Mesendoderm (in vitro differentiated cells): ENCODE results near the gene GATAD2A.

Source experiments
- DNase-seq: peaks from one replicate; pipeline ENCODE4 v3.0.0; 2013
- H2AK5ac ChIP-seq: 2 replicates; pipeline ENCODE4 v1.6.1; 2013; ENCODE audit warnings: low read length, inconsistent platforms
- H2BK120ac ChIP-seq: 2 replicates; pipeline ENCODE4 v1.6.1; 2013; ENCODE audit warnings: low read depth, mild to moderate bottlenecking, low read length, moderate library complexity, mixed read lengths
- H2BK15ac ChIP-seq: replicated peaks from 2 replicates; pipeline ENCODE4 v1.6.1; 2013; ENCODE audit warnings: low read depth, mild to moderate bottlenecking, moderate library complexity
- H2BK5ac ChIP-seq: 2 replicates; pipeline ENCODE4 v1.6.1; 2013; ENCODE audit warnings: low read length, inconsistent platforms
- H3K18ac ChIP-seq: 2 replicates; pipeline ENCODE4 v1.6.1; 2013; ENCODE audit warnings: mild to moderate bottlenecking, low read length, mixed read lengths
- H3K23ac ChIP-seq: one replicate; pipeline ENCODE4 v1.6.1; 2013; ENCODE audit warnings: low read length
- H3K27ac ChIP-seq: 2 replicates; pipeline ENCODE4 v1.5.1; 2013; ENCODE audit warnings: low read depth, mild to moderate bottlenecking, inconsistent platforms, low read length, moderate library complexity
- H3K27me3 ChIP-seq: 2 replicates; pipeline ENCODE4 v1.6.1; 2013; ENCODE audit warnings: low read length, control low read depth, mild to moderate bottlenecking, inconsistent platforms; ENCODE audit not compliant: insufficient read depth, poor library complexity
- H3K36me3 ChIP-seq: 2 replicates; pipeline ENCODE4 v1.6.1; 2013; ENCODE audit warnings: low read length, inconsistent platforms; ENCODE audit not compliant: control insufficient read depth, insufficient read depth
- H3K4ac ChIP-seq: one replicate; pipeline ENCODE4 v1.6.1; 2013; ENCODE audit warnings: low read depth, mild to moderate bottlenecking, low read length, moderate library complexity
- H3K4me1 ChIP-seq: 2 replicates; pipeline ENCODE4 v1.6.1; 2013; ENCODE audit warnings: low read depth, low read length, inconsistent platforms; ENCODE audit not compliant: control insufficient read depth
- H3K4me2 ChIP-seq: 2 replicates; pipeline ENCODE4 v1.6.1; 2013; ENCODE audit warnings: low read length
- H3K4me3 ChIP-seq: 2 replicates; pipeline ENCODE4 v1.5.1; 2013; ENCODE audit warnings: mild to moderate bottlenecking, low read length
- H3K56ac ChIP-seq: one replicate; pipeline ENCODE4 v1.6.1; 2013; ENCODE audit warnings: low read length
- H3K79me1 ChIP-seq: 2 replicates; pipeline ENCODE4 v1.6.1; 2013; ENCODE audit warnings: low read length, inconsistent platforms
- H3K79me2 ChIP-seq: 2 replicates; pipeline ENCODE4 v1.6.1; 2013; ENCODE audit warnings: mild to moderate bottlenecking, low read length; ENCODE audit not compliant: control insufficient read depth, insufficient read depth
- H3K9ac ChIP-seq: 2 replicates; pipeline ENCODE4 v1.6.1; 2013; ENCODE audit warnings: low read length, inconsistent platforms
- H4K5ac ChIP-seq: one replicate; pipeline ENCODE4 v1.6.1; 2013; ENCODE audit warnings: low read length
- H4K8ac ChIP-seq: one replicate; pipeline ENCODE4 v1.6.1; 2013; ENCODE audit warnings: low read depth, mild to moderate bottlenecking, control low read depth, low read length, moderate library complexity
- WGBS: extraction: QIAGEN DNeasy Blood & Tissue Kit; methylation state at CpG from one replicate; pipeline ENCODE4 v1.1.7; 2013; ENCODE audit warnings: low lambda C conversion rate, missing lambda C conversion rate; ENCODE audit not compliant: insufficient coverage; ENCODE audit errors: extremely low coverage; 5-methylcytosine and 5-hydroxymethylcytosine counted together

GATAD2A gene

GRCh38 chr19:19537075-19538048 lies 131.9 kb downstream of the GATAD2A start:
- no peak overlapping the region for H2BK120ac ChIP-seq
- H2BK5ac ChIP-seq = no peak overlapping the region
- no peak overlapping the region for H3K56ac ChIP-seq
- H3K4me3 ChIP-seq = no peak overlapping the region
- peaks cover 2% of the 10 kb centered on the region for H3K4me1 ChIP-seq
- no peak for DNase-seq
- no peaks in the 10 kb centered on the region for H3K79me2 ChIP-seq
- no peak overlapping the region for H3K4ac ChIP-seq
- no peak overlapping the region for H4K5ac ChIP-seq
- no peak overlapping the region for H3K18ac ChIP-seq
- no peak overlapping the region for H3K23ac ChIP-seq
- H2AK5ac ChIP-seq = no peak overlapping the region
- H3K4me2 ChIP-seq = no peak overlapping the region
- no peak overlapping the region for H4K8ac ChIP-seq
- no peaks in the 10 kb centered on the region for H3K79me1 ChIP-seq
- H2BK15ac ChIP-seq = no peak overlapping the region
- no CpG with 5 or more reads among the region's 59 CpGs for WGBS
- H3K36me3 ChIP-seq = no peaks in the 10 kb centered on the region
- H3K27ac ChIP-seq = no peak overlapping the region
- H3K9ac ChIP-seq = no peak overlapping the region
- H3K27me3 ChIP-seq = peaks cover 2% of the 10 kb centered on the region

GRCh38 chr19:19538061-19538784 lies 132.7 kb downstream of the GATAD2A start, which contains the start of gene CILP2:
CILP2 (plus strand) TSS chr19:19538265; CDS start chr19:19538350, 85 bp downstream.
- Histone ChIP-seq H2AK5ac (no peak within 1 kb of the TSS), H2BK120ac (no peak within 1 kb of the TSS), H2BK5ac (no peak within 1 kb of the TSS), H3K79me2 (no peaks in the 10 kb centered on the region), H3K4ac (no peak within 1 kb of the TSS), H3K36me3 (no peaks in the 10 kb centered on the region), H2BK15ac (no peak within 1 kb of the TSS), H3K23ac (no peak within 1 kb of the TSS), H3K4me1 (peaks cover 2% of the 10 kb centered on the region), H3K4me2 (peak within 1 kb of the TSS; percentile 57), H3K79me1 (no peaks in the 10 kb centered on the region), H4K5ac (no peak within 1 kb of the TSS), H3K27me3 (peaks cover 2% of the 10 kb centered on the region), H3K18ac (no peak within 1 kb of the TSS), H4K8ac (no peak within 1 kb of the TSS), H3K9ac (peak within 1 kb of the TSS; percentile 52), H3K27ac (no peak within 1 kb of the TSS), H3K4me3 (no peak within 1 kb of the TSS), H3K56ac (peak within 1 kb of the TSS; percentile 71)
- no CpG with 5 or more reads among the region's 56 CpGs for WGBS
- peak; percentile 69 for DNase-seq

GRCh38 chr19:19538785-19539166 lies 133.3 kb downstream of the GATAD2A start:
- Histone ChIP-seq H3K56ac (no peak overlapping the region), H3K4me3 (no peak overlapping the region), H3K23ac (no peak overlapping the region)

GRCh38 chr19:19539698-19540063 lies 134.2 kb downstream of the GATAD2A start:
- Histone ChIP-seq H3K4me1 (peaks cover 2% of the 10 kb centered on the region), H3K9ac (no peak overlapping the region), H3K36me3 (no peaks in the 10 kb centered on the region), H2BK120ac (no peak overlapping the region), H3K4ac (no peak overlapping the region), H2BK15ac (no peak overlapping the region), H3K23ac (no peak overlapping the region), H3K27me3 (peaks cover 2% of the 10 kb centered on the region), H4K5ac (no peak overlapping the region), H2AK5ac (no peak overlapping the region), H3K56ac (no peak overlapping the region), H4K8ac (no peak overlapping the region), H3K4me2 (no peak overlapping the region), H3K18ac (no peak overlapping the region), H3K4me3 (no peak overlapping the region), H2BK5ac (no peak overlapping the region), H3K27ac (no peak overlapping the region), H3K79me2 (no peaks in the 10 kb centered on the region), H3K79me1 (no peaks in the 10 kb centered on the region)
- no CpG with 5 or more reads among the region's 19 CpGs for WGBS
- DNase-seq = no peak

More at GRCh38 chr19:19538785-19539166, 133.3 kb downstream of the GATAD2A start:
- H3K4ac ChIP-seq = no peak overlapping the region
- no peak overlapping the region for H3K4me2 ChIP-seq
- no peak overlapping the region for H2BK5ac ChIP-seq
- H3K4me1 ChIP-seq = peaks cover 2% of the 10 kb centered on the region
- no peak overlapping the region for H3K18ac ChIP-seq
- WGBS = no CpG with 5 or more reads among the region's 7 CpGs
- no peak overlapping the region for H3K9ac ChIP-seq
- H2BK120ac ChIP-seq = no peak overlapping the region
- peaks cover 2% of the 10 kb centered on the region for H3K27me3 ChIP-seq
- H3K36me3 ChIP-seq = no peaks in the 10 kb centered on the region
- no peak overlapping the region for H2AK5ac ChIP-seq
- no peak overlapping the region for H3K27ac ChIP-seq
- H3K79me1 ChIP-seq = no peaks in the 10 kb centered on the region
- no peak overlapping the region for H4K8ac ChIP-seq
- no peak overlapping the region for H4K5ac ChIP-seq
- H3K79me2 ChIP-seq = no peaks in the 10 kb centered on the region
- peak; percentile 36 for DNase-seq
- no peak overlapping the region for H2BK15ac ChIP-seq

- H3K79me1 ChIP-seq = no peaks in the 10 kb centered on the region
- no peak overlapping the region for H3K23ac ChIP-seq
- H3K79me2 ChIP-seq = no peaks in the 10 kb centered on the region
- H3K4ac ChIP-seq = no peak overlapping the region
- H3K18ac ChIP-seq = no peak overlapping the region
- peaks cover 2% of the 10 kb centered on the region for H3K4me1 ChIP-seq
- no peak overlapping the region for H3K56ac ChIP-seq
- no peak overlapping the region for H2AK5ac ChIP-seq
- H4K8ac ChIP-seq = no peak overlapping the region
- no peak overlapping the region for H3K9ac ChIP-seq
- H2BK15ac ChIP-seq = no peak overlapping the region
- peak; percentile 83 for DNase-seq
- H2BK120ac ChIP-seq = no peak overlapping the region
- no peak overlapping the region for H3K27ac ChIP-seq
- H3K36me3 ChIP-seq = no peaks in the 10 kb centered on the region
- no peak overlapping the region for H3K4me3 ChIP-seq
- H3K4me2 ChIP-seq = no peak overlapping the region
- peaks cover 2% of the 10 kb centered on the region for H3K27me3 ChIP-seq
- H2BK5ac ChIP-seq = no peak overlapping the region
- H4K5ac ChIP-seq = no peak overlapping the region
- WGBS = no CpG with 5 or more reads among the region's 74 CpGs
Measured at GRCh38 chr19:19540064-19540714, 134.7 kb downstream of the GATAD2A start.
